NCI-H146 treated with DMSO at 0.1 percent for 48 hours (cell line): ENCODE measurements around the gene TNNC1.

Source experiments
- DNase-seq: peaks from one replicate; lab custom pipeline; 2025; ENCODE audit not compliant: unreplicated experiment; lab: John Stamatoyannopoulos, UW

TNNC1 gene

DNA sequence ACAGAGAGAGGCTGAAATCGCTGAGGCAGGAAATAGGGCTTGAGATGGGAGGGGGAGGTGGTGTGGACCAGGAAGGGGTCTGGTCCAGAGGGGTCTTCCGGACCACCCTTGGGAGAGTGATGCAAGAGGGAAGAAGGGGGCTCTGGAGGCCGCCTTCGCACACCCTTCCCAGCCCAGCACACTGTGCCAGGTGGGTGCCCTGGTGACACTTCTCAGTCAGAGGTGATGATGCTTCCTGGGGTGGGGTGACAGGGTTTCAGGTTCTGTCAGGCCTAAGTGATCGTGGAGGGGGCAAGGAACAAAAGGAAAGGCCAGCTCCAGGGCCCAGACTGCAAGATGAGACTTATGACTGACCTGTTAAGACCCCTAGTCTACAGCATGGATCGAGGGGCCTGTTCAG, 21.6 kb downstream of the TNNC1 start:
- no peak for DNase-seq

DNA sequence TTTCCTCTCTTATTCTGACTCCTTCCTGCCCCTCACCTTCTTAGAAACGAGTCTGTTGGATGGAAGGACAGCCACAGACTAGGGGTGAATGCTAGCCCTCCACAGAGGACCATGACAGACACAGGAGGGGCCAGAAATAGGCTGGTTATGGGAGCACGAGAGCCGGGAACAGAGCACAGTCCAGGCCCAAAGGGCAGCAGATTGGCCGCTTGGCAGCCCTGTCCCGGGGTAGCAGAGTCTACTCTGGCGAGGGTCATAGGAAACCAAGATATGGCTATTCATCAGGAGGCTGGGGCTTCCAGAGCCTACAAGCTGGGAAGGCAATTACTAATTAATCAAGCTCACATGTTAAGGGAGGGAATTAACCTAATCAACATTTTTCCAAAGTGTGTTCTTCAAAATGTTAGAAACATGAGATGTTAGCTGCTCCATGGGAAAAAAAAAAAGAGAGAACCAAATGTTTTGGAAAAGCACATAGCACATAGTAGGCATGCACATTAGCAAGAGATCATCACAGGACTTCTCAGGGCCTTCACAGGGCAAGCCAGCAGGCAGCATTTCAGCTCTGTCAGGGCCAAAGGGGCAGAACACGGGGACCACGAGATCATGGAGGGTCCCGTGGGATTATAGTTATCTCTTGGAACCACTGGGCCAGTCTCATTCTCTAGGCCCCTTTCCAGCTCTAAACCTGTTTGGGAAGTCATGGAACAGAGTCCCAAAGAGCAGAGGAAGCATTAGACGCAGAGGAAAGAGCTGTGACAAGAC, 22.2 kb downstream of the TNNC1 start:
- DNase-seq, result no peak

DNA sequence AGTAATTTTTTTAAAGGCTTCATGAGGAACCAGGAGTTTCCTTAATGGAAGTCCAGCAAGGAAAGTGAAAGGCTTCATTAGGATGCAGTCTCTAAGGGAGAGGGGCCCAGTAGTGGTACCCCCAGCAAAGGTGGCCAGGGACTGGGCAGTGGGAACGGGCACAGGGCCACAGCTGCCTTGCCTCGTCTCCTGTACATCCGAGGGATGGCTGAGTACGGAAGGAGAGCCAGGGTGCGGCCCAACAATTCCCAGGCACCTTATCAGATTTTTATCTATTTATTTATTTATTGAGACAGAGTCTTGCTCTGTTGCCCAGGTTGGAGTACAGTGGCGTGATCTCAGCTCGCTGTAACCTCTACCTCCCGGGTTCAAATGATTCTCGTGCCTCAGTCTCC, 23.4 kb downstream of the TNNC1 start:
- no peak for DNase-seq

DNA sequence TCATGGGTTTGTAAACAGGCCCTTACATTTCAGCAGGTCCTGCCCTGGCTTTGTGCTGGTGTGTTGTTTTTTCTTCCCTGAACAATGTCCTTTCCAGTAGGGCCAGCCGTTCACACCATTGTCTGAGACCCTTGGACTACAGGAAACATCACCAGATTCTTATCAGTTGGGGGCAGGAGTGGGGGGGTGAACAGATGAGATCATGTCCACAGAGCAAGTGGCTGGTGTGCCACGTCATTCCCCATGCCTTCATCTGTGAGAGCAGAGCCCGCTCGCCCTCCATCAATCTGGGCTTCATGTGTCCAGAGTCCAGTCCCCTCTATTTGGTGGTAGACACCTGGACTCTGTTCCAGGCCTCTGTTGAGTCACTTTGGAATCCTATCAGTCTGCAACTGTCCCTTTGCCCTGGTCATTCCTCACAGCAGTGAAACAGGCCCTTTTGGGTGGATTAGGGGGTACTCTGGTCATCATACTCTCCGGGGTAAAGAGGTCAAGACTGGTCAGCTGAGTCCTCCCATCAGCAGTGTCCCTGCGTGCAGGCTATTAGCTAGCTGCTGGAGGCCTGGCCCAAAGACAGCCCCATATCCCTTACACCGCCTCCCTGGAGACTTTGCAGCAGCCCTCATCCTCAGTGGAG, 23.9 kb downstream of the TNNC1 start:
- no peak for DNase-seq

DNA sequence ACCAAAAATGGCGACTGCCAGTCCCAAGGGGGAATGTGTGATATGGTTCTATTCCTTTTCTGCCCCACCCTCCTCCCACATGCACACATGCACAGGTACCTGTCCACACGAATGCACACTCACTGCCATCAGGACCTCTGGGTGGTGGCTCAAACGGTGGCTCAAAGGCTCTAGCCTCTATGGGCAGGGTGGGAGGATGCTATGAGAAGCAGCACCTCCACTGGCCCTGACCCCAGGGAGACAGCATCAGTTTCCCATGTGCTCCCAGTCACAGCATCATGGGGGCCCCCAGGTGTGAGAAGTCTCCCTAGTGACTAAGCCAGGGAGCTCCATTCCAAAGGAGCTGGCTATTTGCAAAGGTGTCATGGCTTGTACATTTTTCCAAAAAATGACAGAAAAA, 24.8 kb downstream of the TNNC1 start:
- DNase-seq, result no peak

DNA sequence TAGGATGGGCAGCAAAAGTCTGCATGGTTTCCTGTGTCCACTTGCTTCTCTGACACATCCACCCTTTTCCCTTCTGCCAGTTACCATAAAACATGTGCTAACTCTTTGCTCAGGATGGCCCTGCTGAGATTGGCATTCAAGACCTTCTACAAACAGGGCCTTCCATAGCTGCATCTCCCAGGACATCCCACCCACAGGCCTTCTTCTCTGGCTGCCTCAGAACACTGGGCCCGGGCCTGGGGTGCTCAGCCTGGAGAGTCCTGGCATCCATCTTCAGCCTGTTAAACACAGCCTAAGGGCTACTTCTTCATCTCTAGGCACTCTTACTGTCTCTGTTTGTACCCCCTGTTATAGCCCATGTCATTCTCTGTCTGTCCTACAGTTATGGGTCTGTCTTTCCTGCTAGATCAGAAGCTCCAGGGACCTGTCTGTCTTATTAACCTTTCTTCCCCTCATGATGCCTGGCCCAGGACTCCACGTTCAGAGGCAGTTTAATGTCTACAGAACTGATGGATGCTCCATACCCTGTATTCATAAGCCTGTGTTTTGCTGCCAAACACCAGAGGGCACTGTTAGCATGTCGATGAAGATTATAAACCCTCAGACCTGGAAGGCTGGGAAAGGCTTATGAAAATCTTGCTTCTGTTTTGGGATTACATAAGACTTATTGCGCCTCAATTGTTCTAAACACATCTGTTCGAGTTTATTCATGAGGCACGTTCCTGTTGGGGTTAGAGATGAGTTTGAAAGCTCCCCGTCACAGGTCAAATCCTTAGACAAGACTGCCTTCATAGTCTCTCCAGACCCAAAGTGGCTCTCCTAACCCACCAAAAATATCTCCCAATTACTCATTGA, 25.5 kb downstream of the TNNC1 start:
- DNase-seq, result peak; percentile 39

DNA sequence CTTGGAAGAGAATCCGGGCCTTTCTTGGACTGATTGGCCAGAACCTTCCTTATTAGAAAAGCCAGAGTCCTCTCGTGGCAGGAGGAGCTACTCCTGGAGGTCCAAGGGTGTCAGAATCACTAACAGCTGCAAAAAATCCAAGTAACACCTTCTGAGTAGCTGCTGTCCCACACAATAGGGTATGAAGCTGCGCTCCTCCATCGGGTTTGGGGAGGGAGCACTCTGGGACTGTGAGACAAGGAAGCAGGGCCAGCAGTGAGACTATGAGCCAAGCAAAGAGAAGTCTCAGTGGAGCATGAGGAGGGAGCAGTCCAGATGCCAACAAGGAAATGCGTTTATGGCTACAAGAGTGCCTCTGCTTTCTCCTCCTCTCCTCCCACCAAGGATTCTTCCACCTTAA, 30.7 kb downstream of the TNNC1 start:
- DNase-seq, result no peak

DNA sequence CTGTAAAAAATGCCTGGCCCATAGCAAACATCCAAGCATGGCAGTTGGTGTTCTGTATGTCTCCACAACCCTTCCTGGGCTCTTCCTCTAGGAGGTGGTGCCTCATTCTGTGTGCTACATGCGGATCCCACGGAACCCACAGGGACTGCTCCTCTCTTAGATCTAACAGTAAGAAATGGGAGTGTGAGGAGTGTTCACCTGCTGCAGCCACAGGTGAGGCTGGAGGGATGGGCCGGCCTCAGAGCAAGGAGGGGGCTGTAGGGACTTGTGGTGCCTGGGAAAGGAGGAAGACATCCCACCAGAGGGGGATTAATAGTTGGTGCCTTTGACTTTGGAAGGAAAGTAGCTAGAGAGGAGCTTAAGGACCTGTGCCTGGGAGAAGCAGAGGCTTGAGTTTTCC, 31.2 kb downstream of the TNNC1 start:
- no peak for DNase-seq

DNA sequence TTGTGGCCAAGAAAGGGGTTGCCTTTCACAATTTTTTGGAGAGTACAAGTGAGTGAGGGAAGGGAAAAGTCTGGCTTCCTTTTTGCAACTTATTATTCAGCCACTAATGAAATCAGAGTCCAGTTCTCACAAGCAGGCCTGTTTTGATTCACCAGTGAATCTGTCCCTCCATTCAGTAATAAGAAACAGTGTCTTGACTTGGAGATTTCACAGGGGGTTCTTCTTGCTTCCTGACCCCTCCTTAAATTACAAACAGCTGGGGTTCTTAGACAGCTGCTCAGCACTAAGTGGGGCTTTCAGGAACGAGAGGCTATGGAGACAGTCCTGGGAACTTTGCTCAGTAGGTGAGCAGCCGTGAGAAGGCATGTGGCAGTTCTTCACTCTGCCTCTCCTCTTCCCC, 33.5 kb downstream of the TNNC1 start:
- no peak for DNase-seq

DNA sequence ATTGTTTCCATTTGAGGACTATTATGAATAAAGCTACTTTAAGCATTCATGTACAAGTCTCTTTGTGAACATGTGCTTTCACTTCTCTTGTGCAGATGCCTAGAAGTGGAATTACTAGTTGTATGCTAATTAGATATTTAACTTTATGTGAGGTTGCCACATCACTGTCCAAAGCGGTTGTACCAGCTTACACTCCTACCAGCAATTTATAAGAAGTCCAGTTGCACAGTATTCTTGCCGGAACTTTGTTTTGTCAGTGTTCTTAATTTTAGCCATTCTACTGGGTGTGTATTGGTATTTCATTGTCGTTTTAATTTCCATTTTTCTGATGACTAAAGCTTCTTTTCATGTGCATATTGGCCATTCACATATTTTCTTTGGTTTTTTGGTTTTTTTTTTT, 38.0 kb downstream of the TNNC1 start:
- no peak for DNase-seq

DNA sequence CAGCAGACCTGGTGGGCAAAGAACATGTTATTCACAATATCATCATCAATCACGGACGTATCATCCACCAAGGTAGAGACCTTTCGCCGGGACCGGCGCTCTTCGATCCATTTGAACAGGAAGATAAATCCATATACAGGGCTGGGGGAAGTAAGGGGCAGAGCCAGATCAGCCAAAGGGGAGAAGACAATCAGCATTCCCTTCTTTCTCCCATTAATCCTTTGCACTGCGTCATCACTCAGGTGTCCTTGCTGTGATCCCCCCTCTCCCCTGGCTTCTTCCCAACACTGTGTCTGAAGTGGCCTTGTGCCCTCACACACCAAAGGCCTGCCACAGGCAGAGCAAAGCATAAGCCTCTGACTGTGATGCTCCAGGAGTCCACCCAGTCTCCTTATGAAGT, 45.4 kb downstream of the TNNC1 start:
- no peak for DNase-seq

DNA sequence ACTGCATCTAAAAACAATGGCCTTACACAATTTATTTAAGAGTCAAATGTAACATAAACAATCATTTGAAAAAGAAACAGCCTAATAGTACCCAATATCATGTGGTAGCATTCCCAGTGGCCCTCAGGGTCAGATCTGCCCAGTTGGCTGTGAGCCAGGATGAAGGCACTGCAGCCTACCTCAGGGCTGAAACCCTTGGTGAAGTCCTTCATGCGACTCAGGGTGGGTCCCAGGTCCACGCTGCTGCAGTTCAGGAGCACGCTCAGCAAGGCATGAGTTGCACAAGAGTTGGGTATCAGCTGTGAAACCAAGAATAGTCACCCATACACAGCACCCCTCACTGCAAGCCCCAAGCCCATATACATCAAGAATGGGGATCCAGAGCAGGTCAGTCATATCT, 46.1 kb downstream of the TNNC1 start:
- DNase-seq, result no peak

DNA sequence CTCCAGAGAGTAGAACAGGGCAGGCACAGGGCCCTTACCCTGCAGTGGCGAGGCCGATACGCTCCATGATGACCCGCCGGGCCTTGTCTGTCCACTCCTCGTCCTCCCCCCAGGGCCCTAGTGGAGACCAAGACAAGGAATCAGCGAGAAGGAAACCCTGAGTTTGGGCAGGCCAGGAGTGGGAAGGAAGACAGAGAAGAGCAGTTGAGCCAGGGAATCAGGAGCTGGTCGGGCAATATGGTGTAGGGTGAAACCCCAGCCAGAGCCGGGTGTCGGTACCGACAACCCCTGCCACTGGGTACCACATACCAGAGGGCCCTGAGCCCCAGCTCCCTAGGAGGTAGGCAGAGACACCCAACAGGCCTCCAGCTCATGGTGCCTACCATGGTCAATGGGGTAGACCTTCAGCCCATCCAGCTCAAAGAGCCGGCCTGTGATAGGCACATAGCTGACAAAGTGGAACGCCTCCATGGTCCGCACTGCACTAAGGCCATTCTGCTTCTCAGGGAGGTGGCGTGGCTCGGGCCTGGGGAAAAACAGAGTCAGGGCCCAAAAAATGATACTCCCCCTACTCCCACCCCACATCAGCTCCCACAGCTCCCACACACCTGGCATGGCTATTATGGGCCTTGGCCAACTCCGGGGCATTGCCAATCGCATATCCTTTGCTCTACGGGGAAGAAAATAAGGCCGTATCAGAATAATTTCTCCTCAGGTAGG, 46.9 kb downstream of the TNNC1 start:
- no peak for DNase-seq

DNA sequence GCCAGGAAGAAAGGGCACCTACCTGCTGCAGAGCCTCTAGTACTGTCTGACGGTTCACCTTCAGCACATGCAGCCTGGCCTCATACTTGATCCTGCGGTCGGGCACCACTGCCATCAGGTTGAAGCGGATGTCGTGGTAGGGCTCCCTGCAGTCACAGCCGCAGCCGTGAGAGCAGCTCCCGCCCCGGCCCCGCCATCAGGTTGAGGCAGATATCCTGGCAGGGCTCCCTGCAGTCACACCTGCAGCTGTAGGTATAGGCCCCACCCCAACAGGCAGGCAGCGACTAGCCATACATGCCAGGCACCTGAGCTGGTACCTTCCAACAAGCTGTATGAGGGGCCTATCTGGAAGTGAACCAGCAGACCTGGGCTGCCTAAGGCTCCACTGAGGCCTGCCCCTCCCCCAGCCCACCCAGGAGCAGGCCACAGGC, 47.6 kb downstream of the TNNC1 start:
- no peak for DNase-seq

DNA sequence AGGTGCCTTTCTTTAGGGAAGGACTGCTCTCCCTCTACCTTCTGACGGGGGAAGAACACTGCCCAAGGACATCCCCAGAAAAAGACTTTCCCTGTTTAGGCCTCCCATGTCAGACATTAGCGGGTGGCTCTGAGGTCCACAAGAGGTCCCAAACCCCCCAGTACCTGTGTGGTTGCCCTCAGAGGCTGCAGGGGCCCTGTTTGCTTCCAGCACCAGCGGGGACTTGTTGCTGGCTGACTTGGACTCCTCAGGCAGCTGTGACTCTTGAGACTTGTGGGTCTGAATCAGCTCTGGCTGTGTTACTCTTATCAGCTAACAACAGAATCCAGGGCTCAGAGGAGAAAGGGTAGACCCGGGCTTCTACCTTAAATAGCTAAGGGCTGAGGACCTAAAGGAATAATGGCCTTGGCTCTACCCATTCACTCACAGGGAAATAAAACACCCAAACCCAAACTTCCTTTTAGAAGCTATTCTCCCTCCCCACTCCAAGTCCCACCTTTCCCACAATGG, 48.2 kb downstream of the TNNC1 start:
- DNase-seq, result no peak

DNA sequence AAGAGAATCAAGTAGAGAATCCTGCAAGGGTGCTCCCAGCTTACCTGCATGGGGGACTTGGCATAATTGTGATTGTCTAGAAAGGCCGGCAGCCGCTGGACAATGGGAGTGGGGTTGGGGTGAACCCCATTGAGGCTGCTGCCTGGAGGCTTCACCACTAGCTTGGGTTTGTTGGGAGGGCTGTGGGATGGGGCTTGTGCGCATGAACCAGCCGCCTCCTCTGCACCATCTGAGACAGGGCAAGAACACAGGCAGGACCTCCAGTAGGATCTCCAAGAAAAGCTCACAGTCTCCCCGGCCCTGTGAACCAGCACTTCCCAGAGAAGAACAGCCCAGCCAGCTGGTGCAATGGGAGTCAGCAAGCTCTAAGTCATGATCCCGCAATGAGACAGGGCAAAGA, 48.8 kb downstream of the TNNC1 start:
- DNase-seq, result no peak

DNA sequence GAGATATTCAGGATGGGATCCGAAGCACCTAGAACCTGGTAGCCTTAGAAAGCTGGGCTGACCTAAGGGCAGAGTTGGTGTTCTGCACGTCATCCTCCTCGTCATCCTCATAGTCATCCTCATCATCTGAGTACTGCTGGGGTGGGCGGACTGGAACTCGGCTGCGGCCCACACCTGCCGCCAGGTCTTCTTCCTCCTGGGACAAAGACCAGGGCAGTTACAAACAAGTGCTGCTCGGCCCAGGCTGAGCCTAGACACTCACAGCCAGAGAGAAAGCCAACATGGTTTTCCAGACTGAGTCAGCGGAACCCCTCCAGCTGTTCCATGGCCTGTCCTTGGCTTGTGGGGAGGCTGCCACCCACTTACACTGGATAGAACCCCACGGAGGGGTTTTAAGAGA, 49.5 kb downstream of the TNNC1 start:
- no peak for DNase-seq

DNA sequence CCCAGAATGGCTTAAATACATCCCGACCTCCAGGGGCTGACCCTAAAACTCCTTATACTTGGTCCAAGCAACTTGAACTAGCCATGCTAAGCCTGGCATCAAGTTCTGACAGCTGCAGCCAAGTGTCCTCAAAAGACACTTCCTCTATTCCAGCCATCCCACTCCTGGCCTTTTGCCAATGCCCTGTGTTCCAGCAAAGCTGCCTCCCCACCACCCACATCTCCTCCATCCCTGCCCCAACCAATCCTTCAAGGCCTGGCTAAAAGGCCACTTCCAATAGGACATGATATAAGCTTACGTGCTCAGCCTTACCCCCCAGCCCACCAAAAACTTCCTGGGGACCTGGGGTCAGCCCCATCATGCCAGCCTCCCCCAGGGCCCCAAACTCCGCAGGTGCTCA, 49.9 kb downstream of the TNNC1 start:
- no peak for DNase-seq

DNA sequence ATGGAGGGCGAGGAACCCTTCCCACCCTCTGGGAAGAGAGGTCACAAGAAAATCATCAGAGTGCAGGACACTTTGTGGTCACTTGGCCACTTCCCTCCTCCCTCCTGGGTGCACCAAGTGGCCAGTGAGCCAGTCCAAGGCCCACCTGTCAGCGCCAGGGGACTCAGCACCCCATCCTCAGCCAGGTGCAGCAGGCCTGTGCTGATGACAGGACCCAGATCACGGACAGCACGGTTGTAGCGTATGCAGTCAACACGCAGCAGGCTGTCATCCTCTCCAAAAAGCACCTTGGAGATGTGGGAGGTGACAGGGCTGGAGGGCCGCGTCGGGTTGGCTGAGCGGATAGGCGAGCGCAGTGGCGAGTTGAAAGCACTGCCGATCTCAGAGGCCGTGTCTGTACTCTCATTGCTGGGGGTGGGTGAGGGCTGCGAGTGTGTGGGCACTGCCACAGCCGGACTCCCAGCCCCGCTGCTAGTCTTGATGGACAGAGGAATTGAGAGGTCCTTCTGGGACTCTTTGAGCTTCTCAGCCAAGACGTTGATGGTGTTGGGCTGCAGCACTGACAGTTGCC, 50.5 kb downstream of the TNNC1 start:
- no peak for DNase-seq

DNA sequence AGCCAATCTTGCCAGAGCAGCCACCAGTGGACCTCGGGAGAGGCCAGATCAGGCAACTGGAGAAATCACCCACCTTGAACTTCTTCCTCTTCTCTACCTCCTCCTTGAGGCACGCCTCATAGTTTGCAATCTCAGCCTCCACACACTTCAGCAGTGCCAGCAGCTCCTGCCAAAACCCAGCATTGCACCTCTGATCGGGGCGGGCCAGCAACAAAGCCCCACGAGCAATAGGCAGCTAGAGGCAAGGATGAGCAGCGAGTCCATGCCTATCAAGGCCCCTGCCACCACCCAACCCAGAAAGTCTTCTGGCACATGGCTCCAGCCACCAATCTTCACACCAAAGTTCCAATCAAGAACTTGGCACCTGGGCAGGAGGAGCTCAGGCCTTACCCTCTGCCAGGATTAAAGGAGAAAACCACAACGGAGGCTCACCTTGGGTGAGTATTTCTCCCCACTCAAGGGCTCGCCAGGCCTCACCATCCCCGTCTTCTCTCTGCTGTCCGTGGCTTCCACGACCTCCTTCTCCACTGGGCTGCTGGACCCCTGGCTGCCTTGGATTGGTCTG, 51.1 kb downstream of the TNNC1 start:
- DNase-seq, result no peak
